H1 (cell line): ENCODE measurements around the gene LTB4R. TPM values are rescaled to one million over a fixed set of nuclear protein-coding genes. Genes with fewer than 3 reads are reported as not detected.
A peak's percentile ranks its signal among the peaks of the same experiment; 100 is the strongest.

Experiments
- CTCF ChIA-PET: fragments of 300-600 bp; sonication (Branson Sonifier 250); formaldehyde crosslinking; loops from one replicate; lab custom pipeline; 2021; ENCODE audit not compliant: partially characterized antibody; lab: Charles Lee
- POLR2A ChIA-PET: fragments of 300-600 bp; sonication (Branson Sonifier 250); formaldehyde crosslinking; loops from one replicate; lab custom pipeline; 2021; ENCODE audit warnings: inconsistent platforms; ENCODE audit not compliant: partially characterized antibody; lab: Charles Lee
- DNase-seq, 2 experiments: peaks; one replicate each; pipeline versions ENCODE4 v3.0.0 to v3.0.0-alpha.2; 2010 to 2022; ENCODE audit warnings: low spot score in 2 of 2, low read depth in 1 of 2, mixed read lengths in 1 of 2
- FAIRE-seq: peaks from 2 replicates; lab custom pipeline; 2011; peaks lifted over from hg19 to GRCh38; lab: Jason Lieb, UNC
- H2AFZ ChIP-seq: 2 replicates; pipeline ENCODE4 v1.8.1; 2012; ENCODE audit warnings: low read length, inconsistent platforms
- H2AK5ac ChIP-seq: 2 replicates; pipeline ENCODE4 v1.6.1; 2013; ENCODE audit warnings: low read depth, low read length
- H2BK120ac ChIP-seq: replicated peaks from 2 replicates; pipeline ENCODE3; 2013; ENCODE audit warnings: low read depth, low read length, inconsistent platforms
- H2BK12ac ChIP-seq: 2 replicates; pipeline ENCODE4 v1.6.1; 2013; ENCODE audit warnings: low read depth, low read length
- H2BK15ac ChIP-seq: 2 replicates; pipeline ENCODE4 v1.6.1; 2013; ENCODE audit warnings: low read length
- H2BK20ac ChIP-seq: 2 replicates; pipeline ENCODE4 v1.6.1; 2013; ENCODE audit warnings: low read length
- H2BK5ac ChIP-seq: 2 replicates; pipeline ENCODE4 v1.6.1; 2013; ENCODE audit warnings: low read depth, low read length
- H3K14ac ChIP-seq: 2 replicates; pipeline ENCODE4 v1.6.1; 2013; ENCODE audit warnings: inconsistent platforms; ENCODE audit not compliant: insufficient read length
- H3K18ac ChIP-seq: 2 replicates; pipeline ENCODE4 v1.6.1; 2013; ENCODE audit warnings: low read length; ENCODE audit errors: extremely low read depth
- H3K23ac ChIP-seq: 2 replicates; pipeline ENCODE4 v1.6.1; 2013; ENCODE audit warnings: inconsistent platforms; ENCODE audit not compliant: insufficient read length
- H3K23me2 ChIP-seq: 2 replicates; pipeline ENCODE4 v1.6.1; 2013; ENCODE audit warnings: low read depth, low read length
- H3K27ac ChIP-seq: 2 replicates; pipeline ENCODE4 v1.6.1; 2011; ENCODE audit warnings: low read depth, low read length, inconsistent platforms
- H3K27me3 ChIP-seq, 4 experiments: replicated peaks in 1 of 4; 1 replicate in 1 of 4; 2 replicates in 3 of 4; pipeline versions ENCODE4 v1.6.1 to v1.8.1; 2011 to 2013; ENCODE audit warnings: low read length in 3 of 4, mild to moderate bottlenecking in 3 of 4, inconsistent platforms in 2 of 4, mixed read lengths in 2 of 4, moderate library complexity in 1 of 4; ENCODE audit not compliant: control insufficient read depth in 3 of 4, insufficient read depth in 3 of 4; ENCODE audit errors: extremely low read depth in 1 of 4
- H3K36me3 ChIP-seq, 4 experiments: 2 replicates each; pipeline versions ENCODE4 v1.6.1 to v1.8.1; 2011 to 2013; ENCODE audit warnings: mild to moderate bottlenecking in 4 of 4, low read length in 3 of 4, moderate library complexity in 2 of 4, control low read depth in 1 of 4, inconsistent platforms in 1 of 4; ENCODE audit not compliant: insufficient read depth in 4 of 4, control insufficient read depth in 2 of 4
- H3K4ac ChIP-seq: replicated peaks from 2 replicates; pipeline ENCODE3; 2013; ENCODE audit warnings: low read length, low read depth, mixed read lengths, inconsistent platforms; ENCODE audit not compliant: insufficient read length
- H3K4me1 ChIP-seq, 4 experiments: replicated peaks in 1 of 4; 1 replicate in 1 of 4; 2 replicates in 3 of 4; pipeline versions ENCODE4 v1.6.1 to v1.8.1; 2011 to 2013; ENCODE audit warnings: low read length in 3 of 4, inconsistent platforms in 2 of 4, mixed read lengths in 1 of 4; ENCODE audit not compliant: insufficient read depth in 4 of 4, control insufficient read depth in 3 of 4
- H3K4me2 ChIP-seq, 2 experiments: 2 replicates each; pipeline versions ENCODE4 v1.6.1 to v1.8.1; 2011 to 2013; ENCODE audit warnings: low read depth in 2 of 2, low read length in 2 of 2, control low read depth in 1 of 2, inconsistent platforms in 1 of 2, mild to moderate bottlenecking in 1 of 2; ENCODE audit not compliant: insufficient read depth in 1 of 2
- H3K4me3 ChIP-seq, 4 experiments: fragments of 200-600, 300-600 bp in 1 of 4; sonication (generic), shearing (Covaris generic), sonication (Bioruptor Twin) in 1 of 4; 2 replicates each; pipeline versions ENCODE4 v1.5.1 to v1.8.1; 2011 to 2016; ENCODE audit warnings: low read length in 4 of 4, low read depth in 3 of 4, control low read depth in 2 of 4, inconsistent platforms in 2 of 4, mild to moderate bottlenecking in 2 of 4, mixed read lengths in 1 of 4, moderate library complexity in 1 of 4; ENCODE audit not compliant: insufficient read depth in 2 of 4; ENCODE audit errors: extremely low read depth in 1 of 4
- H3K56ac ChIP-seq: replicated peaks from 2 replicates; pipeline ENCODE3; 2013; ENCODE audit warnings: low read depth, mild to moderate bottlenecking, mixed read lengths, low read length, inconsistent platforms; ENCODE audit not compliant: insufficient read length
- H3K79me1 ChIP-seq: 2 replicates; pipeline ENCODE4 v1.6.1; 2013; ENCODE audit warnings: low read depth, low read length, control low read depth
- H3K79me2 ChIP-seq, 2 experiments: 2 replicates each; pipeline versions ENCODE4 v1.6.1 to v1.8.1; 2012 to 2013; ENCODE audit warnings: low read length in 2 of 2, mild to moderate bottlenecking in 2 of 2, inconsistent platforms in 1 of 2; ENCODE audit not compliant: insufficient read depth in 2 of 2, control insufficient read depth in 1 of 2
- H3K9ac ChIP-seq, 4 experiments: replicated peaks in 1 of 4; 1 replicate in 1 of 4; 2 replicates in 3 of 4; pipeline versions ENCODE4 v1.6.1 to v1.8.1; 2011 to 2013; ENCODE audit warnings: low read depth in 3 of 4, low read length in 3 of 4, control low read depth in 2 of 4, mild to moderate bottlenecking in 2 of 4, moderate library complexity in 2 of 4, inconsistent platforms in 1 of 4; ENCODE audit errors: extremely low read depth in 1 of 4
- H3K9me3 ChIP-seq, 2 experiments: 2 replicates each; pipeline versions ENCODE4 v1.6.1 to v1.8.1; 2012 to 2013; ENCODE audit warnings: mild to moderate bottlenecking in 2 of 2, moderate library complexity in 2 of 2, control low read depth in 1 of 2, inconsistent platforms in 1 of 2, low read depth in 1 of 2, low read length in 1 of 2, mixed read lengths in 1 of 2; ENCODE audit not compliant: insufficient read depth in 2 of 2
- H4K20me1 ChIP-seq, 2 experiments: replicated peaks in 1 of 2; 2 replicates each; pipeline versions ENCODE3 to v1.8.1; 2011 to 2013; ENCODE audit warnings: inconsistent platforms in 2 of 2, low read length in 2 of 2, mild to moderate bottlenecking in 1 of 2; ENCODE audit not compliant: insufficient read depth in 2 of 2, control insufficient read depth in 1 of 2
- H4K5ac ChIP-seq: 2 replicates; pipeline ENCODE4 v1.6.1; 2013; ENCODE audit warnings: low read length, low read depth, mixed read lengths, inconsistent platforms; ENCODE audit not compliant: insufficient read length
- H4K8ac ChIP-seq: 2 replicates; pipeline ENCODE4 v1.8.0; 2013; ENCODE audit warnings: mild to moderate bottlenecking, moderate library complexity, low read length, inconsistent platforms; ENCODE audit not compliant: insufficient read depth; ENCODE audit errors: extremely low read depth
- H4K91ac ChIP-seq: replicated peaks from 2 replicates; pipeline ENCODE3; 2013; ENCODE audit warnings: low read length, mixed read lengths, inconsistent platforms; ENCODE audit not compliant: insufficient read length
- ATF2 ChIP-seq: IDR thresholded peaks from 2 replicates; pipeline ENCODE4 v1.6.1; 2012; ENCODE audit warnings: low read length, inconsistent platforms
- RBBP5 ChIP-seq: IDR thresholded peaks from 2 replicates; pipeline ENCODE4 v1.7.1; 2012; ENCODE audit warnings: low read depth, mild to moderate bottlenecking, inconsistent platforms, low read length, moderate library complexity, borderline replicate concordance
- WGBS, 2 experiments: shearing (Covaris generic) in 1 of 2; methylation state at CpG; one replicate each; pipeline versions ENCODE4 v1.1.6 to v1.1.7; 2013 to 2015; ENCODE audit warnings: low lambda C conversion rate in 2 of 2, mixed read lengths in 2 of 2, inconsistent platforms in 1 of 2, low coverage in 1 of 2, missing lambda C conversion rate in 1 of 2; ENCODE audit not compliant: insufficient replicate concordance in 2 of 2, insufficient coverage in 1 of 2, insufficient read length in 1 of 2; ENCODE audit errors: extremely low coverage in 1 of 2, missing lambda C conversion rate in 1 of 2; 5-methylcytosine and 5-hydroxymethylcytosine counted together
- polyA plus RNA-seq, 7 experiments: library from polyadenylated mRNA; depleted of rRNA in 3 of 7; stranded (reverse) in 5 of 7; unstranded in 2 of 7; fragments of >200 nt in 5 of 7; fragments of 200-250 nt in 2 of 7; gene quantifications; 1 replicate in 5 of 7; 2 replicates in 1 of 7; 4 replicates in 1 of 7; pipeline versions ENCODE4 v1.2.1 to v1.2.3, GENCODE V29; 2011 to 2013; ENCODE audit warnings: missing spikeins in 2 of 7, mixed read lengths in 2 of 7
- total RNA-seq: library from RNA; stranded (reverse); fragmentation: NEBNext Ultra II Directional; extraction: Animal tissue kit (Norgen Biotek cat#: 25700); gene quantifications from 2 replicates; pipeline ENCODE4 v1.2.1, GENCODE V29; 2021

Gene LTB4R
- total and polyA plus RNA-seq, 2 of the 8 experiments (the other 6 are each of a cell fraction or from before 2014, with no cell fraction given): 4.1 to 6.7 TPM

- peaks cover 8% of the 10 kb centered on the region for H3K23me2 ChIP-seq
- no peak for DNase-seq
- peaks cover 12 to 59% (median 26%) of the 10 kb centered on the region in 4 experiments for H3K27me3 ChIP-seq
- no peak overlapping the region for H3K27ac ChIP-seq
- no peak overlapping the region for H4K5ac ChIP-seq
- H3K9ac ChIP-seq: no peak overlapping the region
- no peak overlapping the region for H2AFZ ChIP-seq
- H3K14ac ChIP-seq: no peak overlapping the region
- no peak overlapping the region for H3K4me2 ChIP-seq
- H3K79me2 ChIP-seq: no peaks in the 10 kb centered on the region
- no peaks in the 10 kb centered on the region for H3K9me3 ChIP-seq
- H3K36me3 ChIP-seq: no peaks in the 10 kb centered on the region
- ChIA-PET POLR2A (no interaction called here), CTCF (interaction anchor here (0.6 to 27.8 kb wide), 15 partner anchors 8 to 98 kb away, joined by 3 to 664 read pairs (median 5); partner anchors contain the start of genes CBLN3, CIDEB, KHNYN and LTB4R)
- H2BK15ac ChIP-seq: peak overlapping the region; percentile 1; the same call in 1 of the 2 replicates
- H3K18ac ChIP-seq: no peak overlapping the region
- H3K56ac ChIP-seq: no peak overlapping the region
- peaks cover 0 to 6% (median 5%) of the 10 kb centered on the region in 4 experiments; a peak in 5 of 7 replicates for H3K4me1 ChIP-seq
- H4K8ac ChIP-seq: no peak overlapping the region; the same call in none of the 2 replicates
- H2BK20ac ChIP-seq: no peak overlapping the region
- H2BK120ac ChIP-seq: no peak overlapping the region
- no peak overlapping the region for H3K4me3 ChIP-seq
- no peak overlapping the region for H2BK12ac ChIP-seq
- TF ChIP-seq ATF2 (no peak), RBBP5 (no peak)
- no peak for FAIRE-seq
- no peak overlapping the region for H2BK5ac ChIP-seq
- no peak overlapping the region for H4K91ac ChIP-seq
- no peak overlapping the region for H2AK5ac ChIP-seq
- 82% methylated on average over 12 of the region's 12 CpGs; no CpG with 5 or more reads in 1 of the 2 experiments for WGBS, 2 experiments
- H3K4ac ChIP-seq: no peak overlapping the region
- H4K20me1 ChIP-seq: no peaks in the 10 kb centered on the region
- no peak overlapping the region for H3K23ac ChIP-seq
- no peaks in the 10 kb centered on the region for H3K79me1 ChIP-seq
These were observed 17.9 kb downstream of the LTB4R start for GRCh38 chr14:24329073-24329663.
